Epidermal melanocyte (primary cell): Measurements from ENCODE around the gene DNAJB1.

Source experiments
- DNase-seq: peaks from one replicate; pipeline ENCODE4 v3.0.0; 2011; ENCODE audit warnings: low spot score; ENCODE audit not compliant: insufficient read length

DNAJB1 gene

GRCh38 chr19:14473073-14473977 lies 44.9 kb downstream of the DNAJB1 start:
- peak; percentile 18 for DNase-seq

GRCh38 chr19:14472202-14472938 lies 45.8 kb downstream of the DNAJB1 start:
- DNase-seq = peak; percentile 92

GRCh38 chr19:14471436-14472187 lies 46.6 kb downstream of the DNAJB1 start:
- peak; percentile 7 for DNase-seq

- DNase-seq = peak; percentile 8
Observed at GRCh38 chr19:14470031-14470876, 47.9 kb downstream of the DNAJB1 start.

GRCh38 chr19:14467816-14468215 lies 50.4 kb downstream of the DNAJB1 start:
- DNase-seq = no peak

- DNase-seq = no peak
Observed at GRCh38 chr19:14467391-14467790, 50.8 kb downstream of the DNAJB1 start.
